HL-60 (cell line): Measurements from ENCODE around the gene CDH15.

Source experiments
- CTCF ChIP-seq: IDR thresholded peaks from one replicate; pipeline ENCODE4 v1.5.1; 2011; ENCODE audit warnings: low read length, control low read depth, inconsistent platforms; ENCODE audit not compliant: insufficient read depth
- GABPA ChIP-seq: IDR thresholded peaks from 2 replicates; pipeline ENCODE4 v1.6.1; 2012; ENCODE audit warnings: low read depth
- POLR2AphosphoS5 ChIP-seq: IDR thresholded peaks from 2 replicates; pipeline ENCODE4 v1.6.1; 2012; ENCODE audit warnings: low read depth
- REST ChIP-seq: IDR thresholded peaks from 2 replicates; pipeline ENCODE4 v1.6.1; 2012; ENCODE audit warnings: low read depth; ENCODE audit not compliant: insufficient replicate concordance
- SPI1 ChIP-seq: IDR thresholded peaks from 2 replicates; pipeline ENCODE4 v1.6.1; 2012; ENCODE audit warnings: low read depth, mild to moderate bottlenecking, borderline replicate concordance

GRCh38 chr16:89202422-89203215, 31.1 kb downstream of the CDH15 start:
- TF ChIP-seq CTCF (no peak), GABPA (no peak), POLR2AphosphoS5 (no peak), SPI1 (no peak), REST (no peak)
